ENCODE data around the gene HUS1B.

Gene HUS1B

GRCh38 chr6:620950-621349 lies 36.0 kb downstream of the HUS1B start:
- no peak for DNase-seq

- DNase-seq = no peak
These were observed 36.7 kb downstream of the HUS1B start for GRCh38 chr6:620166-620565.

- DNase-seq = no peak
These were observed 39.3 kb downstream of the HUS1B start for GRCh38 chr6:617456-618100.

- no peak for DNase-seq
These were observed 42.9 kb downstream of the HUS1B start for GRCh38 chr6:613981-614380.

- DNase-seq = no peak
These were observed 45.0 kb downstream of the HUS1B start for GRCh38 chr6:611928-612327.

- DNase-seq = no peak
These were observed 46.0 kb downstream of the HUS1B start for GRCh38 chr6:610882-611281.

GRCh38 chr6:609905-610304 lies 47.0 kb downstream of the HUS1B start:
- DNase-seq = no peak

- no peak for DNase-seq
These were observed 50.0 kb downstream of the HUS1B start for GRCh38 chr6:606829-607379.

All from activated effector memory CD4-positive, alpha-beta T cell treated with Interleukin-2 at 50 U/mL for 16 hours (primary cell).